ENCODE data around the gene TRAM2. TPM values are rescaled to one million over a fixed set of nuclear protein-coding genes. Genes with fewer than 3 reads are reported as not detected.

The TRAM2 gene
- total and polyA plus RNA-seq, 7 donors: 2.1 to 5.7 (median 4.3) TPM

DNA sequence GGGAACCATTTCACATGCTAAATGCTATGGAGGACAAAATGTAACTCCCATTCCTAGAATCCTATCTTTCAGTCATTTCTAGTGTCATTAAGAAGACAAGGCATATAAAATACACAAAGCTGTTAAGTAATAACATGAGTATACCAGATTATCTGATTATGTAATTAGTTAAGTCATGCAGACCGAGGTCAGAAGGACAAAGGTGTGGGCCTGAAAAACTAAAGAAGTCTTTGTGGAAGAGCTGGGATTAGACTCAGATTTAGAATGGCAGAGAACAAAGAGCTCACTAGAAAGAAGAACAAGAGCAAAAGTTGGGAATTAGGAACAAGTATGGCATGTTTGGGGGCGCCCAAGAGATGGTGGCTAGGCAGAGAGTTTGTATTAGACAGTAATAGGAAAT is 119.8 kb downstream of the TRAM2 start:
- Histone ChIP-seq H3K9me3 (no peaks in the 10 kb centered on the region), H3K36me3 (ENCODE audit: insufficient read depth in 1 of 2, low read depth in 1 of 2) (peaks cover 0 to 6% of the 10 kb centered on the region in 2 donors), H3K4me1 (no peaks in the 10 kb centered on the region), H3K27me3 (ENCODE audit: insufficient read depth in 3 of 3, low read length in 2 of 3) (no peaks in the 10 kb centered on the region), H3K4me3 (no peak overlapping the region), H3K27ac (no peak overlapping the region)
- intact Hi-C loops (cut with DNase I): no loop called here
- TF ChIP-seq CTCF (IDR thresholded peaks at IDR 0.05): no peak
- DNase-seq (no peak), ATAC-seq (no peak)
- 93 to 99% (median 97%) methylated on average over 2 of the region's 2 CpGs for WGBS, 3 donors

DNA sequence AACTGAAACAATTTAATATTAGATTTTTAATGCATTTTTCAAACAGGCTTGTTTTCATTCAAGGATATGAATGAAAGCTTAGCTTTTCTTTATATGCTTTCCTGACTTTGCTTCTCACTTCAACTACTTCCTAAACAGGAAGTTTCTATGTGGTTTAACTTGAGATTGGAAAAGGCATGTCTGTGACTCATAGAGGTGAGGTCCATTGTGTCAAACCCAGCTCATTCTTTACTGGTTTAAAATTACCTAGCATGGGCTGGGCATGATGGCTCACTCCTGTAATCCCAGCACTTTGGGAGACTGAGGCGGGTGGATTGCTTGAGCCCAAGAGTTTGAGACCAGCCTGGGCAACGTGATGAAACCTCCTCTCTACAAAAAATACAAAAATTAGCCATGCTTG is 122.3 kb downstream of the TRAM2 start:
- H3K4me1 ChIP-seq: no peaks in the 10 kb centered on the region
- intact Hi-C loops (cut with DNase I): no loop called here
- TF ChIP-seq CTCF (IDR thresholded peaks at IDR 0.05): no peak
- DNase-seq: no peak
- ATAC-seq: no peak
- H3K4me3 ChIP-seq: no peak overlapping the region
- H3K27me3 ChIP-seq (ENCODE audit: insufficient read depth in 3 of 3, low read length in 2 of 3): no peaks in the 10 kb centered on the region
- no peak overlapping the region for H3K27ac ChIP-seq
- peaks cover 2% of the 10 kb centered on the region for H3K9me3 ChIP-seq
- 69 to 89% (median 87%) methylated on average over 2 of the region's 2 CpGs for whole genome bisulfite sequencing, 3 donors
- H3K36me3 ChIP-seq (ENCODE audit: insufficient read depth in 1 of 2, low read depth in 1 of 2): peaks cover 0 to 6% of the 10 kb centered on the region in 2 donors

Other genes with a start within 250 kb of the TRAM2 start
- 1 to 10 TPM in 2 of 4 donors, under 1 TPM in 2; 0.68 to 1.3 (median 1.00) TPM for gene PAQR8, start 214.9 kb downstream of the TRAM2 start, total RNA-seq
- gene PAQR8, start 214.9 kb downstream of the TRAM2 start, polyA plus RNA-seq: under 1 TPM; 0.39 to 0.55 (median 0.51) TPM
- 1 to 10 TPM; 1.5 to 2.1 (median 1.7) TPM for gene EFHC1, start 156.7 kb downstream of the TRAM2 start, total RNA-seq
- 1 to 10 TPM; 2.0 to 3.9 (median 3.0) TPM for gene EFHC1, start 156.7 kb downstream of the TRAM2 start, polyA plus RNA-seq
- 1 to 10 TPM; 1.2 to 3.4 (median 1.5) TPM for gene TMEM14A, start 94.1 kb upstream of the TRAM2 start, total RNA-seq
- 1 to 10 TPM; 2.7 to 3.5 (median 3.5) TPM for gene TMEM14A, start 94.1 kb upstream of the TRAM2 start, polyA plus RNA-seq
- gene GSTA2, start 186.4 kb upstream of the TRAM2 start, total RNA-seq: not detected
- under 1 TPM in 1 of 3 donors, not detected in 2; 0.04 TPM for gene GSTA2, start 186.4 kb upstream of the TRAM2 start, polyA plus RNA-seq
- gene GSTA1, start 226.8 kb upstream of the TRAM2 start, total RNA-seq: 1 to 10 TPM in 1 of 4 donors, under 1 TPM in 1, not detected in 2; 0.39 to 1.6 TPM
- gene GSTA1, start 226.8 kb upstream of the TRAM2 start, polyA plus RNA-seq: under 1 TPM in 2 of 3 donors, not detected in 1; 0.10 to 0.35 TPM